Caco-2 (cell line): ENCODE results near the gene ARHGEF18. TPM values are rescaled to one million over a fixed set of nuclear protein-coding genes. Genes with fewer than 3 reads are reported as not detected.
A peak's percentile ranks its signal among the peaks of the same experiment; 100 is the strongest.

ENCODE experiments used
- BruUV-seq: library from RNA; stranded (reverse); fragments of 400-500 nt; replicated peaks from 2 replicates; lab custom pipeline; 2021; lab: Mats Ljungman, UMichigan
- CTCF ChIA-PET: fragments of 300-600 bp; sonication (Branson Sonifier 250); formaldehyde crosslinking; loops from one replicate; lab custom pipeline; 2022; ENCODE audit warnings: antibody characterized with exemption; lab: Charles Lee
- POLR2A ChIA-PET: fragments of 300-600 bp; sonication (Branson Sonifier 250); formaldehyde crosslinking; loops from one replicate; lab custom pipeline; 2022; ENCODE audit warnings: antibody characterized with exemption; lab: Charles Lee
- DNase-seq, 2 experiments: peaks; one replicate each; pipeline versions ENCODE4 v3.0.0 to v3.0.0-alpha.2; 2020 to 2022
- H3K27me3 ChIP-seq: replicated peaks from 2 replicates; pipeline ENCODE4 v1.6.0; 2011; ENCODE audit warnings: low read length; ENCODE audit not compliant: control insufficient read depth, insufficient read depth
- H3K36me3 ChIP-seq: 2 replicates; pipeline ENCODE4 v1.5.1; 2011; ENCODE audit warnings: low read length; ENCODE audit not compliant: control insufficient read depth, insufficient read depth
- H3K4me1 ChIP-seq: fragments of 250-450 bp; sonication (Bioruptor Pico); 2 replicates; pipeline ENCODE4 v1.5.1; 2020; ENCODE audit warnings: mild to moderate bottlenecking
- H3K4me3 ChIP-seq: 2 replicates; pipeline ENCODE4 v1.5.1; 2011; ENCODE audit warnings: low read depth, mild to moderate bottlenecking, control low read depth, low read length
- H3K9me3 ChIP-seq: fragments of 250-450 bp; sonication (Bioruptor Pico); 2 replicates; pipeline ENCODE4 v1.5.1; 2020; ENCODE audit warnings: mild to moderate bottlenecking, moderate library complexity
- H3K27ac Mint-ChIP-seq: one replicate; pipeline ENCODE4 v1.8.0; 2022; ENCODE audit warnings: mixed read lengths; ENCODE audit not compliant: unreplicated experiment
- H3K27me3 Mint-ChIP-seq: one replicate; pipeline ENCODE4 v1.8.0; 2022; ENCODE audit warnings: mixed read lengths; ENCODE audit not compliant: insufficient read depth, unreplicated experiment
- H3K36me3 Mint-ChIP-seq: one replicate; pipeline ENCODE4 v1.8.0; 2022; ENCODE audit warnings: mild to moderate bottlenecking, mixed read lengths; ENCODE audit not compliant: insufficient read depth, unreplicated experiment
- H3K4me1 Mint-ChIP-seq: one replicate; pipeline ENCODE4 v1.8.0; 2022; ENCODE audit warnings: low read depth, mixed read lengths; ENCODE audit not compliant: unreplicated experiment
- H3K4me3 Mint-ChIP-seq: one replicate; pipeline ENCODE4 v1.8.0; 2022; ENCODE audit warnings: mild to moderate bottlenecking, moderate library complexity, mixed read lengths; ENCODE audit not compliant: unreplicated experiment
- H3K9me3 Mint-ChIP-seq: one replicate; pipeline ENCODE4 v1.8.0; 2022; ENCODE audit warnings: mixed read lengths; ENCODE audit not compliant: unreplicated experiment
- CTCF ChIP-seq, 2 experiments: fragments of 200-600 bp in 1 of 2; IDR thresholded peaks; 1 replicate in 1 of 2; 2 replicates in 1 of 2; pipeline versions ENCODE4 v1.5.1 to v1.8.0; 2011 to 2022; ENCODE audit warnings: antibody characterized with exemption in 1 of 2, control low read depth in 1 of 2, inconsistent platforms in 1 of 2, low read depth in 1 of 2, low read length in 1 of 2, mild to moderate bottlenecking in 1 of 2, moderate library complexity in 1 of 2; ENCODE audit not compliant: insufficient read depth in 1 of 2, severe bottlenecking in 1 of 2, unreplicated experiment in 1 of 2
- intact Hi-C: fragments of 100-400 bp; cut with micrococcal nuclease; formaldehyde crosslinking; loops from one replicate; pipeline ENCODE4 v1.10.0; 2022; ENCODE audit not compliant: unreplicated experiment
- total RNA-seq: library from RNA; stranded (reverse); gene quantifications from 2 replicates; pipeline ENCODE4 v1.2.3, GENCODE V29; 2022

Gene ARHGEF18
- total RNA-seq, 1 experiment from 2014 or later, result 53.1 TPM

GRCh38 chr19:7326105-7326877 lies 22.4 kb upstream of the ARHGEF18 start:
- H3K4me1 Mint-ChIP-seq, result peaks cover 3% of the 10 kb centered on the region
- DNase-seq, result peak in 1 of 2 experiments; percentile 38
- H3K27me3 Mint-ChIP-seq, result no peaks in the 10 kb centered on the region
- Histone ChIP-seq H3K4me1 (peaks cover 3% of the 10 kb centered on the region), H3K27me3 (no peaks in the 10 kb centered on the region), H3K4me3 (no peak overlapping the region), H3K9me3 (peaks cover 3% of the 10 kb centered on the region; the same call in 1 of the 2 replicates), H3K36me3 (no peaks in the 10 kb centered on the region)
- no peaks in the 10 kb centered on the region for H3K36me3 Mint-ChIP-seq
- TF ChIP-seq CTCF (IDR thresholded peaks at IDR 0.05; ENCODE audit: insufficient read depth in 1 of 2, low read depth in 1 of 2, low read length in 1 of 2, severe bottlenecking in 1 of 2, unreplicated experiment in 1 of 2), result peak in 1 of 2 experiments; percentile 38
- no peak overlapping the region for H3K27ac Mint-ChIP-seq
- peaks cover 9% of the 10 kb centered on the region for H3K9me3 Mint-ChIP-seq
- intact Hi-C loops, result no loop called here
- BruUV-seq, result no TSS peak
- ChIA-PET POLR2A (no interaction called here), CTCF (no interaction called here)
- H3K4me3 Mint-ChIP-seq, result no peak overlapping the region

- Mint-ChIP-seq H3K4me3 (no peak overlapping the region), H3K9me3 (peaks cover 9% of the 10 kb centered on the region), H3K36me3 (no peaks in the 10 kb centered on the region), H3K27me3 (no peaks in the 10 kb centered on the region), H3K27ac (no peak overlapping the region), H3K4me1 (no peaks in the 10 kb centered on the region)
- no TSS peak for BruUV-seq
- no peak for TF ChIP-seq CTCF (IDR thresholded peaks at IDR 0.05; ENCODE audit: insufficient read depth in 1 of 2, low read depth in 1 of 2, low read length in 1 of 2, severe bottlenecking in 1 of 2, unreplicated experiment in 1 of 2)
- no peaks in the 10 kb centered on the region for H3K27me3 ChIP-seq
- H3K4me3 ChIP-seq, result no peak overlapping the region
- ChIA-PET CTCF (no interaction called here), POLR2A (no interaction called here)
- peaks cover 3% of the 10 kb centered on the region; the same call in 1 of the 2 replicates for H3K9me3 ChIP-seq
- DNase-seq, result no peak
- no peaks in the 10 kb centered on the region for H3K36me3 ChIP-seq
- no peaks in the 10 kb centered on the region for H3K4me1 ChIP-seq
- intact Hi-C loops, result no loop called here
Observed at GRCh38 chr19:7327802-7328201, 20.9 kb upstream of the ARHGEF18 start.

GRCh38 chr19:7328647-7329046 lies 20.1 kb upstream of the ARHGEF18 start:
- intact Hi-C loops, result no loop called here

More at GRCh38 chr19:7328647-7329046, 20.1 kb upstream of the ARHGEF18 start:
- no peak overlapping the region for H3K27ac Mint-ChIP-seq
- H3K9me3 Mint-ChIP-seq, result peaks cover 9% of the 10 kb centered on the region
- no peaks in the 10 kb centered on the region for H3K4me1 Mint-ChIP-seq
- DNase-seq, result no peak
- peaks cover 3% of the 10 kb centered on the region; the same call in 1 of the 2 replicates for H3K9me3 ChIP-seq
- POLR2A ChIA-PET, result no interaction called here
- no peaks in the 10 kb centered on the region for H3K36me3 ChIP-seq
- no TSS peak for BruUV-seq
- H3K4me1 ChIP-seq, result no peaks in the 10 kb centered on the region
- H3K27me3 ChIP-seq, result no peaks in the 10 kb centered on the region
- no peak overlapping the region for H3K4me3 ChIP-seq
- peaks cover 3% of the 10 kb centered on the region for H3K27me3 Mint-ChIP-seq
- CTCF ChIA-PET, result no interaction called here
- H3K36me3 Mint-ChIP-seq, result no peaks in the 10 kb centered on the region
- H3K4me3 Mint-ChIP-seq, result no peak overlapping the region
- no peak for TF ChIP-seq CTCF (IDR thresholded peaks at IDR 0.05; ENCODE audit: insufficient read depth in 1 of 2, low read depth in 1 of 2, low read length in 1 of 2, severe bottlenecking in 1 of 2, unreplicated experiment in 1 of 2)
